Mesenchymal stem cell (in vitro differentiated cells and primary cell): ENCODE data around the gene SULT4A1.

Experiments
- DNase-seq: peaks from one replicate; pipeline ENCODE4 v3.0.0-alpha.2; 2013
- H2AFZ ChIP-seq: one replicate; pipeline ENCODE4 v1.6.1; 2013; ENCODE audit warnings: low read depth, mild to moderate bottlenecking, control low read depth, inconsistent platforms, low read length, moderate library complexity
- H2AK5ac ChIP-seq: 2 replicates; pipeline ENCODE4 v1.6.1; 2013; ENCODE audit warnings: low read length, moderate library complexity, mild to moderate bottlenecking, inconsistent platforms; ENCODE audit not compliant: severe bottlenecking
- H2BK120ac ChIP-seq: one replicate; pipeline ENCODE4 v1.6.1; 2013; ENCODE audit warnings: low read depth, mild to moderate bottlenecking, inconsistent platforms, low read length, moderate library complexity
- H2BK12ac ChIP-seq, 2 experiments: one replicate each; pipeline ENCODE4 v1.6.1; 2013; ENCODE audit warnings: inconsistent platforms in 2 of 2, low read length in 2 of 2, mild to moderate bottlenecking in 2 of 2, moderate library complexity in 2 of 2, control low read depth in 1 of 2
- H2BK15ac ChIP-seq: one replicate; pipeline ENCODE4 v1.6.1; 2013; ENCODE audit warnings: mild to moderate bottlenecking, low read depth, inconsistent platforms; ENCODE audit not compliant: poor library complexity, severe bottlenecking
- H2BK5ac ChIP-seq: 2 replicates; pipeline ENCODE4 v1.6.1; 2013; ENCODE audit warnings: low read depth, mild to moderate bottlenecking, low read length, control low read depth, inconsistent platforms; ENCODE audit not compliant: poor library complexity, severe bottlenecking
- H3K14ac ChIP-seq, 2 experiments: one replicate each; pipeline ENCODE4 v1.6.1; 2013; ENCODE audit warnings: inconsistent platforms in 2 of 2, low read length in 2 of 2, control low read depth in 1 of 2, mild to moderate bottlenecking in 1 of 2, moderate library complexity in 1 of 2
- H3K18ac ChIP-seq, 2 experiments: one replicate each; pipeline ENCODE4 v1.6.1; 2013; ENCODE audit warnings: inconsistent platforms in 2 of 2, low read length in 2 of 2, control low read depth in 1 of 2, low read depth in 1 of 2, mild to moderate bottlenecking in 1 of 2
- H3K23ac ChIP-seq, 2 experiments: one replicate each; pipeline ENCODE4 v1.6.1; 2013; ENCODE audit warnings: inconsistent platforms in 2 of 2, low read length in 2 of 2, mild to moderate bottlenecking in 2 of 2, moderate library complexity in 2 of 2, control low read depth in 1 of 2
- H3K27ac ChIP-seq: 2 replicates; pipeline ENCODE4 v1.5.1; 2013; ENCODE audit warnings: mild to moderate bottlenecking, moderate library complexity, low read length, control low read depth, inconsistent platforms; ENCODE audit not compliant: poor library complexity, severe bottlenecking
- H3K27me3 ChIP-seq, 2 experiments: 2 replicates each; pipeline versions ENCODE4 v1.6.1 to v1.7.0; 2013; ENCODE audit warnings: low read length in 2 of 2, mild to moderate bottlenecking in 2 of 2, moderate library complexity in 2 of 2, control low read depth in 1 of 2, inconsistent platforms in 1 of 2; ENCODE audit not compliant: control insufficient read depth in 1 of 2, insufficient read depth in 1 of 2
- H3K36me3 ChIP-seq, 2 experiments: 2 replicates each; pipeline versions ENCODE4 v1.6.1 to v1.7.0; 2013; ENCODE audit warnings: low read length in 2 of 2, control low read depth in 1 of 2, inconsistent platforms in 1 of 2, low read depth in 1 of 2, mild to moderate bottlenecking in 1 of 2; ENCODE audit not compliant: insufficient read depth in 2 of 2, control insufficient read depth in 1 of 2
- H3K4ac ChIP-seq, 2 experiments: one replicate each; pipeline ENCODE4 v1.6.1; 2013; ENCODE audit warnings: inconsistent platforms in 2 of 2, low read length in 2 of 2, mild to moderate bottlenecking in 2 of 2, moderate library complexity in 2 of 2, control low read depth in 1 of 2, low read depth in 1 of 2
- H3K4me1 ChIP-seq: 2 replicates; pipeline ENCODE4 v1.6.1; 2013; ENCODE audit warnings: low read depth, low read length, control low read depth; ENCODE audit not compliant: control insufficient read depth, insufficient read depth
- H3K4me2 ChIP-seq: 2 replicates; pipeline ENCODE4 v1.6.1; 2013; ENCODE audit warnings: low read length, mild to moderate bottlenecking, inconsistent platforms; ENCODE audit not compliant: poor library complexity, severe bottlenecking
- H3K4me3 ChIP-seq, 2 experiments: 2 replicates each; pipeline versions ENCODE4 v1.5.1 to v1.7.0; 2013; ENCODE audit warnings: low read length in 2 of 2, mild to moderate bottlenecking in 2 of 2, control low read depth in 1 of 2, low read depth in 1 of 2; ENCODE audit not compliant: insufficient read depth in 1 of 2
- H3K79me1 ChIP-seq: replicated peaks from 2 replicates; pipeline ENCODE4 v1.6.1; 2013; ENCODE audit warnings: mild to moderate bottlenecking, control low read depth, low read length, inconsistent platforms; ENCODE audit not compliant: poor library complexity, severe bottlenecking
- H3K9ac ChIP-seq: 2 replicates; pipeline ENCODE4 v1.7.0; 2013; ENCODE audit warnings: mild to moderate bottlenecking, low read length, moderate library complexity
- H3K9me3 ChIP-seq: 2 replicates; pipeline ENCODE4 v1.7.0; 2013; ENCODE audit warnings: mild to moderate bottlenecking, low read length; ENCODE audit not compliant: control insufficient read depth
- H4K8ac ChIP-seq: one replicate; pipeline ENCODE4 v1.6.1; 2013; ENCODE audit warnings: inconsistent platforms, mild to moderate bottlenecking, low read length, moderate library complexity
- H4K91ac ChIP-seq: one replicate; pipeline ENCODE4 v1.6.1; 2013; ENCODE audit warnings: mild to moderate bottlenecking, low read length, inconsistent platforms
- WGBS: methylation state at CpG from one replicate; pipeline ENCODE4 v1.1.7; 2013; ENCODE audit warnings: mixed read lengths; 5-methylcytosine and 5-hydroxymethylcytosine counted together

Gene SULT4A1

DNA sequence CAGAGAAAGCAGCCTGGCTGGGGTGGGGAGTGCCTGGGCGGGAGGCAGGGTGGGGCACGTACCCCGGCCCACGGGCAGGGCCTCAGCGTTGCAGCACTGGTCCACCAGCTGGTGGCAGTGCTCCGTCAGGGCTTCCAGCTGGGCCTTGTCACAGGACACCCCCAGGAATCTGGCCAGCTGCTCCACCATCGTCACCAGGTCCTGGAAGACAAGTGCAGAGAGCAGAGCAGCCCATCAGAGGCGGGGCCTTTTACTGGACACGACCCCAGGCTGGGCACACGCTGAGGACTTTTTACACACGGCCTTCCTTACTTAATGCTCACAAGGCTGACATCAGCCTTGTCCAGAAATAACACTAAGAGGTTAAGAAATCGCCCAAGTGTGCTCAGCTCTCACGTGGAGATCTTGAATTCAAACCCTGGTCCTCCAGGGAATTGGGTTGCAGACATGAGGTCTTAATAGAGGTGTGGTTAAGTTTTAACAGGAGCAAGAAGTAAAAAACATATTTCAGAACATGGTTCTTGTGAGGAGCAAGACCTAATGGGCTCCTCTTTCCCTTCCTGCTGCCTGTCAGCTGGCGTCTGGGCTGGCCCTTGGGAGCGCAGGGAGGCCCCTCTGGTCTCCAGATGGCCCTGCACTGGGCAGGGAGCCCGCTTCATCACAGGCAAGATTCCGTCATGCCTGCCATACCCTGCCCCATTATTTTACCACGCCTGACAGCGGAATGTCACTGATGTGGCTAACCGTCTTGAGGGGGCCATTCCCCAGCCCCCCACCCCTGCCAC is 33.1 kb downstream of the SULT4A1 start:
- Histone ChIP-seq H4K91ac (no peak overlapping the region), H2AK5ac (no peak overlapping the region), H2BK120ac (no peak overlapping the region), H2AFZ (no peak overlapping the region), H3K36me3 (peaks cover 0 to 2% of the 10 kb centered on the region in 2 experiments), H3K4me3 (peak overlapping the region in 1 of 2 experiments; percentile 55), H3K23ac (no peak overlapping the region), H3K18ac (no peak overlapping the region), H3K79me1 (no peaks in the 10 kb centered on the region), H3K27me3 (peaks cover 5 to 10% of the 10 kb centered on the region in 2 experiments), H3K14ac (no peak overlapping the region), H4K8ac (no peak overlapping the region), H2BK12ac (no peak overlapping the region), H3K4me1 (peaks cover 31% of the 10 kb centered on the region), H3K27ac (no peak overlapping the region), H3K9ac (peak overlapping the region; percentile 72), H3K4me2 (no peak overlapping the region), H3K4ac (no peak overlapping the region), H3K9me3 (no peaks in the 10 kb centered on the region), H2BK15ac (no peak overlapping the region), H2BK5ac (no peak overlapping the region)
- 66% methylated on average over 20 of the region's 20 CpGs for WGBS
- DNase-seq: peak; percentile 18

GRCh38 chr22:43828725-43828997 is 33.7 kb downstream of the SULT4A1 start:
- Histone ChIP-seq H3K79me1 (no peaks in the 10 kb centered on the region), H3K4me3 (no peak overlapping the region), H4K8ac (no peak overlapping the region), H3K18ac (no peak overlapping the region), H3K23ac (no peak overlapping the region), H3K4me2 (no peak overlapping the region), H3K27ac (no peak overlapping the region), H3K4me1 (peaks cover 34% of the 10 kb centered on the region), H3K14ac (no peak overlapping the region), H4K91ac (no peak overlapping the region), H3K36me3 (peaks cover 0 to 2% of the 10 kb centered on the region in 2 experiments), H3K9me3 (no peaks in the 10 kb centered on the region), H3K4ac (no peak overlapping the region), H2BK12ac (no peak overlapping the region), H2AFZ (no peak overlapping the region), H2BK15ac (no peak overlapping the region), H2BK5ac (no peak overlapping the region), H3K9ac (peak overlapping the region; percentile 72), H2BK120ac (no peak overlapping the region), H2AK5ac (no peak overlapping the region), H3K27me3 (peaks cover 5 to 9% of the 10 kb centered on the region in 2 experiments)
- DNase-seq: no peak
- 84% methylated on average over 6 of the region's 6 CpGs for WGBS

GRCh38 chr22:43827926-43828724 is 34.2 kb downstream of the SULT4A1 start:
- no peak overlapping the region for H3K23ac ChIP-seq
- whole genome bisulfite sequencing: 89% methylated on average over 16 of the region's 16 CpGs
- H3K4me1 ChIP-seq: peaks cover 40% of the 10 kb centered on the region
- no peak for DNase-seq
- no peak overlapping the region for H3K4me3 ChIP-seq
- peak overlapping the region; percentile 72 for H3K9ac ChIP-seq
- H2AFZ ChIP-seq: no peak overlapping the region
- no peak overlapping the region for H4K8ac ChIP-seq
- H3K79me1 ChIP-seq: no peaks in the 10 kb centered on the region
- H3K36me3 ChIP-seq: peaks cover 0 to 2% of the 10 kb centered on the region in 2 experiments
- H3K14ac ChIP-seq: no peak overlapping the region
- H2AK5ac ChIP-seq: peak overlapping the region; percentile 21
- H3K27ac ChIP-seq: no peak overlapping the region
- no peak overlapping the region for H4K91ac ChIP-seq
- H2BK120ac ChIP-seq: no peak overlapping the region
- H3K4ac ChIP-seq: no peak overlapping the region
- no peaks in the 10 kb centered on the region for H3K9me3 ChIP-seq
- H2BK5ac ChIP-seq: no peak overlapping the region
- H2BK15ac ChIP-seq: no peak overlapping the region
- peaks cover 5 to 12% of the 10 kb centered on the region in 2 experiments for H3K27me3 ChIP-seq
- H3K18ac ChIP-seq: no peak overlapping the region
- no peak overlapping the region for H2BK12ac ChIP-seq
- no peak overlapping the region for H3K4me2 ChIP-seq

GRCh38 chr22:43827003-43827735 is 35.1 kb downstream of the SULT4A1 start:
- DNase-seq: no peak
- 72% methylated on average over 11 of the region's 13 CpGs for WGBS
- H3K23ac ChIP-seq: no peak overlapping the region
- H3K27ac ChIP-seq: peak overlapping the region; percentile 57
- H4K91ac ChIP-seq: no peak overlapping the region
- peaks cover 0 to 2% of the 10 kb centered on the region in 2 experiments for H3K36me3 ChIP-seq
- no peak overlapping the region for H3K14ac ChIP-seq
- peak overlapping the region; percentile 24 for H2AK5ac ChIP-seq
- peak overlapping the region; percentile 76 for H3K9ac ChIP-seq
- H3K9me3 ChIP-seq: no peaks in the 10 kb centered on the region
- H3K27me3 ChIP-seq: peaks cover 5 to 18% of the 10 kb centered on the region in 2 experiments
- peak overlapping the region; percentile 5 for H3K4me2 ChIP-seq
- H2BK15ac ChIP-seq: no peak overlapping the region
- H3K79me1 ChIP-seq: no peaks in the 10 kb centered on the region
- H2AFZ ChIP-seq: no peak overlapping the region
- H3K4me3 ChIP-seq: peak overlapping the region in 1 of 2 experiments; percentile 38
- H4K8ac ChIP-seq: no peak overlapping the region
- no peak overlapping the region for H2BK5ac ChIP-seq
- no peak overlapping the region for H2BK120ac ChIP-seq
- peaks cover 44% of the 10 kb centered on the region for H3K4me1 ChIP-seq
- no peak overlapping the region for H3K4ac ChIP-seq
- H3K18ac ChIP-seq: no peak overlapping the region
- H2BK12ac ChIP-seq: no peak overlapping the region
